Body of pancreas (tissue), 4 donors: ENCODE measurements around the gene TSPAN6. TPM values are rescaled to one million over a fixed set of nuclear protein-coding genes. Genes with fewer than 3 reads are reported as not detected.

ENCODE experiments used
- ATAC-seq: fragments of 150-250 bp; one replicate; pipeline ENCODE4 v1.9.1; 2016
- DNase-seq, 4 donors: peaks; one replicate each; pipeline ENCODE4 v3.0.0-alpha.2; 2019
- H3K27ac ChIP-seq, 4 donors: fragments of 200-600 bp; sonication (generic); 1 replicate in 3 of 4; 2 replicates in 1 of 4; pipeline versions ENCODE4 v1.5.1 to v1.6.1; 2016 to 2019; ENCODE audit warnings: mild to moderate bottlenecking in 1 of 4, mixed read lengths in 1 of 4, moderate library complexity in 1 of 4
- H3K27me3 ChIP-seq, 2 donors: fragments of 200-600 bp; sonication (generic); one replicate each; pipeline ENCODE4 v1.6.0; 2016; ENCODE audit warnings: mild to moderate bottlenecking in 1 of 2
- H3K36me3 ChIP-seq, 2 donors: fragments of 200-600 bp; sonication (generic); replicated peaks in 1 of 2; 2 replicates each; pipeline ENCODE4 v1.5.1; 2016; ENCODE audit warnings: low read depth in 2 of 2; ENCODE audit not compliant: insufficient read depth in 1 of 2
- H3K4me1 ChIP-seq: fragments of 200-600 bp; sonication (generic); one replicate; pipeline ENCODE4 v1.6.0; 2016
- H3K4me3 ChIP-seq, 2 donors: fragments of 200-600 bp; sonication (generic); 1 replicate in 1 of 2; 2 replicates in 1 of 2; pipeline ENCODE4 v1.5.1; 2016 to 2019
- H3K9me3 ChIP-seq, 3 donors: fragments of 200-600 bp; sonication (generic); 1 replicate in 2 of 3; 2 replicates in 1 of 3; pipeline ENCODE4 v1.5.1; 2016
- CTCF ChIP-seq, 7 experiments: fragments of 450-650 bp in 4 of 7; fragments of 200-600 bp in 3 of 7; sonication (generic) in 3 of 7; IDR thresholded peaks; one replicate each; pipeline ENCODE4 v1.5.1; 2016 to 2019; ENCODE audit warnings: antibody characterized with exemption in 7 of 7
- POLR2A ChIP-seq, 3 donors: fragments of 450-650 bp; IDR thresholded peaks; one replicate each; pipeline ENCODE4 v1.6.1; 2016; ENCODE audit warnings: antibody characterized with exemption in 3 of 3, mild to moderate bottlenecking in 2 of 3
- WGBS, 2 donors: methylation state at CpG; one replicate each; pipeline ENCODE4 v1.1.5; 2017; 5-methylcytosine and 5-hydroxymethylcytosine counted together
- intact Hi-C: fragments of 100-400 bp; cut with DNase I; formaldehyde crosslinking; loops from one replicate; pipeline ENCODE4 v1.15.1; 2023
- total RNA-seq, 2 donors: library from RNA; depleted of rRNA; stranded (reverse); fragments of >200 nt; gene quantifications; one replicate each; pipeline ENCODE4 v1.1.0, GENCODE V29; 2016

Gene TSPAN6
- total RNA-seq, 2 donors from 2014 or later, result 8.2 to 19.2 TPM

GRCh38 chrX:100599456-100599855 is 37.1 kb downstream of the TSPAN6 start:
- no peaks in the 10 kb centered on the region for H3K36me3 ChIP-seq
- 76 to 87% methylated on average over 7 to 9 of the region's 9 CpGs for WGBS, 2 donors
- H3K9me3 ChIP-seq, result no peaks in the 10 kb centered on the region
- H3K4me3 ChIP-seq, result no peak overlapping the region
- DNase-seq, result no peak
- TF ChIP-seq POLR2A (IDR thresholded peaks at IDR 0.05) (no peak), CTCF (IDR thresholded peaks at IDR 0.05) (no peak)
- no peak overlapping the region for H3K27ac ChIP-seq
- intact Hi-C loops, result no loop called here
- no peaks in the 10 kb centered on the region for H3K27me3 ChIP-seq
- no peaks in the 10 kb centered on the region for H3K4me1 ChIP-seq
- no peak for ATAC-seq

- H3K9me3 ChIP-seq, result no peaks in the 10 kb centered on the region
- 19 to 34% methylated on average over 2 of the region's 2 CpGs for WGBS, 2 donors
- intact Hi-C loops, result no loop called here
Observed at GRCh38 chrX:100596601-100597000, 40.0 kb downstream of the TSPAN6 start.

GRCh38 chrX:100593581-100593980 is 43.0 kb downstream of the TSPAN6 start:
- no peak for DNase-seq

More at GRCh38 chrX:100596601-100597000, 40.0 kb downstream of the TSPAN6 start:
- no peak for TF ChIP-seq CTCF (IDR thresholded peaks at IDR 0.05)
- no peak for TF ChIP-seq POLR2A (IDR thresholded peaks at IDR 0.05)
- DNase-seq, result no peak
- H3K4me1 ChIP-seq, result no peaks in the 10 kb centered on the region
- H3K27me3 ChIP-seq, result no peaks in the 10 kb centered on the region
- H3K27ac ChIP-seq, result no peak overlapping the region
- no peak for ATAC-seq
- no peak overlapping the region for H3K4me3 ChIP-seq
- H3K36me3 ChIP-seq, result no peaks in the 10 kb centered on the region

GRCh38 chrX:100593126-100593525 is 43.5 kb downstream of the TSPAN6 start:
- TF ChIP-seq CTCF (IDR thresholded peaks at IDR 0.05) (no peak), POLR2A (IDR thresholded peaks at IDR 0.05) (no peak)
- intact Hi-C loops, result no loop called here
- H3K4me3 ChIP-seq, result no peak overlapping the region
- no peak for ATAC-seq
- 42 to 65% methylated on average over 2 of the region's 2 CpGs for WGBS, 2 donors
- no peaks in the 10 kb centered on the region for H3K36me3 ChIP-seq
- no peaks in the 10 kb centered on the region for H3K27me3 ChIP-seq
- no peak for DNase-seq
- no peak overlapping the region for H3K27ac ChIP-seq
- H3K9me3 ChIP-seq, result no peaks in the 10 kb centered on the region
- no peaks in the 10 kb centered on the region for H3K4me1 ChIP-seq

More at GRCh38 chrX:100593581-100593980, 43.0 kb downstream of the TSPAN6 start:
- Histone ChIP-seq H3K36me3 (no peaks in the 10 kb centered on the region), H3K4me3 (no peak overlapping the region), H3K4me1 (no peaks in the 10 kb centered on the region), H3K27ac (no peak overlapping the region), H3K9me3 (no peaks in the 10 kb centered on the region), H3K27me3 (no peaks in the 10 kb centered on the region)
- ATAC-seq, result no peak
- WGBS, 2 donors, result 8 to 13% methylated on average over 2 of the region's 2 CpGs
- intact Hi-C loops, result no loop called here
- TF ChIP-seq CTCF (IDR thresholded peaks at IDR 0.05) (no peak), POLR2A (IDR thresholded peaks at IDR 0.05) (no peak)

GRCh38 chrX:100591256-100592051 is 45.2 kb downstream of the TSPAN6 start:
- DNase-seq, result no peak
- Histone ChIP-seq H3K27ac (no peak overlapping the region), H3K4me1 (no peaks in the 10 kb centered on the region), H3K36me3 (no peaks in the 10 kb centered on the region), H3K4me3 (no peak overlapping the region), H3K27me3 (no peaks in the 10 kb centered on the region), H3K9me3 (no peaks in the 10 kb centered on the region)
- intact Hi-C loops, result no loop called here
- TF ChIP-seq CTCF (IDR thresholded peaks at IDR 0.05) (no peak), POLR2A (IDR thresholded peaks at IDR 0.05) (no peak)
- WGBS, 2 donors, result 38 to 64% methylated on average over 3 to 4 of the region's 5 CpGs
- no peak for ATAC-seq
